GM08714 (cell line): ENCODE data around the gene ZNF785.
"Not testable (repeated sequence)": the region's sequence is repeated elsewhere in the genome, so short reads cannot be mapped to it uniquely, and the experiment has no call there.

Experiments
- H3K4me3 ChIP-seq: fragments of 200-500 bp; sonication (Bioruptor generic); 2 replicates; pipeline ENCODE4 v1.5.1; 2014; ENCODE audit warnings: mild to moderate bottlenecking, low read length, inconsistent platforms
- ZNF274 ChIP-seq: IDR thresholded peaks from 2 replicates; pipeline ENCODE4 v1.6.1; 2012; ENCODE audit warnings: mild to moderate bottlenecking, low read depth, low read length

ZNF785 gene

GRCh38 chr16:30609926-30610839, 24.7 kb upstream of the ZNF785 start, which contains the start of gene ZNF689:
Gene ZNF689, minus strand, starts transcription at chr16:30610389. Its CDS starts 348 bp downstream, at chr16:30610041.
- TF ChIP-seq ZNF274, result no peak
- peak within 1 kb of the TSS; percentile 88 for H3K4me3 ChIP-seq

GRCh38 chr16:30609002-30609925, 23.8 kb upstream of the ZNF785 start:
- no peak for TF ChIP-seq ZNF274
- H3K4me3 ChIP-seq, result peak overlapping the region; percentile 88

- H3K4me3 ChIP-seq, result no peak overlapping the region
- no peak for TF ChIP-seq ZNF274
Observed at GRCh38 chr16:30606004-30606403, 20.5 kb upstream of the ZNF785 start.

GRCh38 chr16:30605158-30605557, 19.7 kb upstream of the ZNF785 start:
- no peak for TF ChIP-seq ZNF274
- H3K4me3 ChIP-seq, result no peak overlapping the region

- no peak overlapping the region for H3K4me3 ChIP-seq
- TF ChIP-seq ZNF274, result no peak
Observed at GRCh38 chr16:30604316-30604947, 18.9 kb upstream of the ZNF785 start.

- no peak for TF ChIP-seq ZNF274
- H3K4me3 ChIP-seq, result no peak overlapping the region
Observed at GRCh38 chr16:30603945-30604315, 18.4 kb upstream of the ZNF785 start.

- no peak for TF ChIP-seq ZNF274
- no peak overlapping the region for H3K4me3 ChIP-seq
Observed at GRCh38 chr16:30602616-30603277, 17.2 kb upstream of the ZNF785 start.

GRCh38 chr16:30601966-30602365, 16.5 kb upstream of the ZNF785 start:
- no peak for TF ChIP-seq ZNF274
- H3K4me3 ChIP-seq, result no peak overlapping the region

- no peak overlapping the region for H3K4me3 ChIP-seq
- TF ChIP-seq ZNF274, result no peak
Observed at GRCh38 chr16:30600929-30601328, 15.4 kb upstream of the ZNF785 start.

GRCh38 chr16:30600215-30600614, 14.7 kb upstream of the ZNF785 start:
- no peak overlapping the region for H3K4me3 ChIP-seq
- TF ChIP-seq ZNF274, result no peak

GRCh38 chr16:30592871-30593270, 7.4 kb upstream of the ZNF785 start:
- TF ChIP-seq ZNF274, result no peak
- H3K4me3 ChIP-seq, result no peak overlapping the region

GRCh38 chr16:30590869-30591268, 5.4 kb upstream of the ZNF785 start:
- not testable (repeated sequence) for H3K4me3 ChIP-seq

- H3K4me3 ChIP-seq, result not testable (repeated sequence)
Observed at GRCh38 chr16:30589582-30589981, 4.1 kb upstream of the ZNF785 start.

GRCh38 chr16:30588651-30589050, 3.2 kb upstream of the ZNF785 start:
- TF ChIP-seq ZNF274, result no peak
- H3K4me3 ChIP-seq, result no peak overlapping the region
